Loucy (cell line): Measurements from ENCODE around the gene BCL2L13.
A peak's percentile ranks its signal among the peaks of the same experiment; 100 is the strongest.

ENCODE experiments used
- H2AFZ ChIP-seq: fragments of 200-600 bp; sonication (generic); 2 replicates; pipeline ENCODE4 v1.6.0; 2016; ENCODE audit warnings: antibody characterized with exemption, mild to moderate bottlenecking, low read length, moderate library complexity
- H3F3A ChIP-seq: fragments of 200-600 bp; 2 replicates; pipeline ENCODE4 v1.6.0; 2016; ENCODE audit warnings: antibody characterized with exemption, low read depth, mild to moderate bottlenecking
- H3K27me3 ChIP-seq: fragments of 200-600 bp; sonication (generic); 2 replicates; pipeline ENCODE4 v1.6.1; 2014; ENCODE audit warnings: low read length, mild to moderate bottlenecking; ENCODE audit not compliant: insufficient read depth, poor library complexity, severe bottlenecking
- H3K36me3 ChIP-seq: fragments of 200-600 bp; sonication (generic); 2 replicates; pipeline ENCODE4 v1.6.1; 2016; ENCODE audit warnings: low read length; ENCODE audit not compliant: insufficient read depth
- H3K4me1 ChIP-seq: fragments of 200-600 bp; sonication (generic); 2 replicates; pipeline ENCODE4 v1.5.1; 2014; ENCODE audit warnings: low read length, mild to moderate bottlenecking; ENCODE audit not compliant: insufficient read depth, poor library complexity, severe bottlenecking
- H3K4me2 ChIP-seq: fragments of 200-600 bp; sonication (generic); 2 replicates; pipeline ENCODE4 v1.6.0; 2014; ENCODE audit warnings: antibody characterized with exemption, low read length, low read depth, mild to moderate bottlenecking; ENCODE audit not compliant: poor library complexity, severe bottlenecking
- H3K4me3 ChIP-seq: fragments of 200-600 bp; sonication (generic); 2 replicates; pipeline ENCODE4 v1.5.1; 2014; ENCODE audit warnings: low read length, mild to moderate bottlenecking, mixed read lengths; ENCODE audit not compliant: poor library complexity, severe bottlenecking
- H3K79me2 ChIP-seq: fragments of 200-600 bp; sonication (generic); 2 replicates; pipeline ENCODE4 v1.6.1; 2014; ENCODE audit warnings: low read length; ENCODE audit not compliant: insufficient read depth
- H3K9ac ChIP-seq: fragments of 200-600 bp; sonication (generic); 2 replicates; pipeline ENCODE4 v1.6.0; 2014; ENCODE audit warnings: mild to moderate bottlenecking, low read depth, low read length, moderate library complexity; ENCODE audit not compliant: poor library complexity, severe bottlenecking
- H3K9me2 ChIP-seq: fragments of 200-600 bp; sonication (generic); replicated peaks from 2 replicates; pipeline ENCODE4 v1.6.1; 2016; ENCODE audit warnings: low read depth, low read length, mixed read lengths
- H3K9me3 ChIP-seq: fragments of 200-600 bp; sonication (generic); 2 replicates; pipeline ENCODE4 v1.6.1; 2014; ENCODE audit warnings: mild to moderate bottlenecking, antibody characterized with exemption, low read length, low read depth; ENCODE audit not compliant: insufficient read depth
- H4K20me1 ChIP-seq: fragments of 200-600 bp; sonication (generic); 2 replicates; pipeline ENCODE4 v1.6.0; 2014; ENCODE audit warnings: antibody characterized with exemption, low read length, mild to moderate bottlenecking; ENCODE audit not compliant: insufficient read depth, poor library complexity, severe bottlenecking
- EZH2phosphoT487 ChIP-seq: fragments of 200-600 bp; IDR thresholded peaks from 2 replicates; pipeline ENCODE4 v1.6.1; 2018; ENCODE audit warnings: antibody characterized with exemption, mild to moderate bottlenecking, moderate library complexity, borderline replicate concordance
- TF ChIP-seq, protein P1 (sequence below): fragments of 200-600 bp; sonication (generic); conservative IDR thresholded peaks from 2 replicates; pipeline ENCODE4 v1.5.1; 2014; ENCODE audit warnings: mild to moderate bottlenecking, antibody characterized with exemption, low read length

BCL2L13 gene

GRCh38 chr22:17637490-17638181 is 921 bp upstream of the BCL2L13 start:
- H3F3A ChIP-seq, result no peaks in the 10 kb centered on the region
- no peaks in the 10 kb centered on the region for H3K9me3 ChIP-seq
- peak overlapping the region; percentile 73 for H3K4me2 ChIP-seq
- peaks cover 26% of the 10 kb centered on the region for H3K79me2 ChIP-seq
- peak overlapping the region; percentile 94 for H3K9ac ChIP-seq
- no peak for TF ChIP-seq EZH2phosphoT487
- TF ChIP-seq, protein P1, sequence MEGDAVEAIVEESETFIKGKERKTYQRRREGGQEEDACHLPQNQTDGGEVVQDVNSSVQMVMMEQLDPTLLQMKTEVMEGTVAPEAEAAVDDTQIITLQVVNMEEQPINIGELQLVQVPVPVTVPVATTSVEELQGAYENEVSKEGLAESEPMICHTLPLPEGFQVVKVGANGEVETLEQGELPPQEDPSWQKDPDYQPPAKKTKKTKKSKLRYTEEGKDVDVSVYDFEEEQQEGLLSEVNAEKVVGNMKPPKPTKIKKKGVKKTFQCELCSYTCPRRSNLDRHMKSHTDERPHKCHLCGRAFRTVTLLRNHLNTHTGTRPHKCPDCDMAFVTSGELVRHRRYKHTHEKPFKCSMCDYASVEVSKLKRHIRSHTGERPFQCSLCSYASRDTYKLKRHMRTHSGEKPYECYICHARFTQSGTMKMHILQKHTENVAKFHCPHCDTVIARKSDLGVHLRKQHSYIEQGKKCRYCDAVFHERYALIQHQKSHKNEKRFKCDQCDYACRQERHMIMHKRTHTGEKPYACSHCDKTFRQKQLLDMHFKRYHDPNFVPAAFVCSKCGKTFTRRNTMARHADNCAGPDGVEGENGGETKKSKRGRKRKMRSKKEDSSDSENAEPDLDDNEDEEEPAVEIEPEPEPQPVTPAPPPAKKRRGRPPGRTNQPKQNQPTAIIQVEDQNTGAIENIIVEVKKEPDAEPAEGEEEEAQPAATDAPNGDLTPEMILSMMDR, result no peak
- H4K20me1 ChIP-seq, result no peaks in the 10 kb centered on the region
- H3K27me3 ChIP-seq, result no peaks in the 10 kb centered on the region
- H3K4me1 ChIP-seq, result peaks cover 15% of the 10 kb centered on the region
- no peaks in the 10 kb centered on the region for H3K9me2 ChIP-seq
- no peaks in the 10 kb centered on the region for H3K36me3 ChIP-seq
- H3K4me3 ChIP-seq, result peak overlapping the region; percentile 90
- peak overlapping the region; percentile 76 for H2AFZ ChIP-seq

- Histone ChIP-seq H4K20me1 (no peaks in the 10 kb centered on the region), H3K4me2 (peak overlapping the region; percentile 73), H2AFZ (peak overlapping the region; percentile 76), H3K4me1 (peaks cover 15% of the 10 kb centered on the region), H3K36me3 (no peaks in the 10 kb centered on the region), H3K27me3 (no peaks in the 10 kb centered on the region), H3K79me2 (peaks cover 26% of the 10 kb centered on the region), H3F3A (no peaks in the 10 kb centered on the region), H3K9ac (peak overlapping the region; percentile 94), H3K9me2 (no peaks in the 10 kb centered on the region), H3K4me3 (peak overlapping the region; percentile 90), H3K9me3 (no peaks in the 10 kb centered on the region)
- TF ChIP-seq, protein P1, result no peak
- TF ChIP-seq EZH2phosphoT487, result no peak
Observed at GRCh38 chr22:17638182-17638431, 450 bp upstream of the BCL2L13 start.

- H2AFZ ChIP-seq, result peak overlapping the region; percentile 76
- peaks cover 15% of the 10 kb centered on the region for H3K4me1 ChIP-seq
- H3K4me2 ChIP-seq, result peak overlapping the region; percentile 97
- H3K79me2 ChIP-seq, result peaks cover 26% of the 10 kb centered on the region
- TF ChIP-seq, protein P1, result no peak
- no peak for TF ChIP-seq EZH2phosphoT487
- H3K9ac ChIP-seq, result peak overlapping the region; percentile 94
- no peaks in the 10 kb centered on the region for H3K9me3 ChIP-seq
- peak overlapping the region; percentile 90 for H3K4me3 ChIP-seq
- no peaks in the 10 kb centered on the region for H3K36me3 ChIP-seq
- H3K9me2 ChIP-seq, result no peaks in the 10 kb centered on the region
- no peaks in the 10 kb centered on the region for H4K20me1 ChIP-seq
- no peaks in the 10 kb centered on the region for H3K27me3 ChIP-seq
- no peaks in the 10 kb centered on the region for H3F3A ChIP-seq
Observed at GRCh38 chr22:17639247-17639741, 737 bp downstream of the BCL2L13 start.
